HEK293T (cell line): ENCODE measurements around the gene NOL6.

Experiments
- CTCF ChIA-PET: fragments of 350-600 bp; formaldehyde crosslinking; extraction: SDS; loops from one replicate; lab custom pipeline; 2021; ENCODE audit warnings: antibody characterized with exemption, inconsistent platforms; lab: Yijun Ruan, JAX
- POLR2A ChIA-PET: fragments of 350-600 bp; formaldehyde crosslinking; extraction: SDS; loops from one replicate; lab custom pipeline; 2020; ENCODE audit warnings: antibody characterized with exemption, inconsistent platforms; lab: Yijun Ruan, JAX
- DNase-seq: peaks from one replicate; pipeline ENCODE4 v3.0.0; 2012; ENCODE audit warnings: mixed read lengths; ENCODE audit errors: extremely low spot score
- ARNT ChIP-seq: fragments of 450-650 bp; IDR thresholded peaks from 2 replicates; pipeline ENCODE4 v1.6.1; 2017; ENCODE audit warnings: mild to moderate bottlenecking
- BHLHE40 ChIP-seq: fragments of 450-650 bp; IDR thresholded peaks from 2 replicates; pipeline ENCODE4 v1.6.1; 2016; ENCODE audit warnings: mild to moderate bottlenecking, moderate library complexity, borderline replicate concordance
- CTBP1 ChIP-seq: fragments of 450-650 bp; IDR thresholded peaks from 2 replicates; pipeline ENCODE4 v1.6.1; 2016; ENCODE audit warnings: borderline replicate concordance
- ELF4 ChIP-seq: fragments of 450-650 bp; IDR thresholded peaks from 2 replicates; pipeline ENCODE4 v1.6.1; 2017; ENCODE audit warnings: antibody characterized with exemption
- FOXA1 ChIP-seq: fragments of 450-650 bp; IDR thresholded peaks from 2 replicates; pipeline ENCODE4 v1.6.1; 2016; ENCODE audit warnings: mild to moderate bottlenecking
- FOXK2 ChIP-seq: fragments of 450-650 bp; IDR thresholded peaks from 2 replicates; pipeline ENCODE4 v1.6.1; 2016; ENCODE audit warnings: mild to moderate bottlenecking
- FOXM1 ChIP-seq: fragments of 450-650 bp; IDR thresholded peaks from 2 replicates; pipeline ENCODE4 v1.6.1; 2017; ENCODE audit warnings: mild to moderate bottlenecking, borderline replicate concordance
- HDGF ChIP-seq: fragments of 450-650 bp; IDR thresholded peaks from 2 replicates; pipeline ENCODE4 v1.6.1; 2017; ENCODE audit warnings: antibody characterized with exemption, borderline replicate concordance
- L3MBTL2 ChIP-seq: fragments of 450-650 bp; conservative IDR thresholded peaks from 2 replicates; pipeline ENCODE4 v1.6.1; 2016; ENCODE audit warnings: mild to moderate bottlenecking
- LEF1 ChIP-seq: fragments of 450-650 bp; IDR thresholded peaks from 2 replicates; pipeline ENCODE4 v1.6.1; 2017; ENCODE audit warnings: mild to moderate bottlenecking, borderline replicate concordance
- NFRKB ChIP-seq: fragments of 450-650 bp; IDR thresholded peaks from 2 replicates; pipeline ENCODE4 v1.6.1; 2016; ENCODE audit warnings: mild to moderate bottlenecking, moderate library complexity
- SP1 ChIP-seq: fragments of 450-650 bp; IDR thresholded peaks from 2 replicates; pipeline ENCODE4 v1.6.1; 2017
- SUZ12 ChIP-seq: fragments of 450-650 bp; IDR thresholded peaks from 2 replicates; pipeline ENCODE4 v1.6.1; 2016; ENCODE audit warnings: mild to moderate bottlenecking
- TARDBP ChIP-seq: fragments of 450-650 bp; IDR thresholded peaks from 2 replicates; pipeline ENCODE4 v1.6.1; 2016
- ZNF384 ChIP-seq: fragments of 450-650 bp; IDR thresholded peaks from 2 replicates; pipeline ENCODE4 v1.6.1; 2016
- TF ChIP-seq, protein P1 (sequence below): fragments of 450-650 bp; IDR thresholded peaks from 2 replicates; pipeline ENCODE4 v1.6.1; 2016

The NOL6 gene

GRCh38 chr9:33475357-33475756 is 1.6 kb upstream of the NOL6 start:
- POLR2A ChIA-PET = no interaction called here
- CTCF ChIA-PET = no interaction called here
- no peak for DNase-seq
- no peak for TF ChIP-seq ZNF384
- TF ChIP-seq L3MBTL2 = no peak
- no peak for TF ChIP-seq NFRKB
- TF ChIP-seq, protein P1, sequence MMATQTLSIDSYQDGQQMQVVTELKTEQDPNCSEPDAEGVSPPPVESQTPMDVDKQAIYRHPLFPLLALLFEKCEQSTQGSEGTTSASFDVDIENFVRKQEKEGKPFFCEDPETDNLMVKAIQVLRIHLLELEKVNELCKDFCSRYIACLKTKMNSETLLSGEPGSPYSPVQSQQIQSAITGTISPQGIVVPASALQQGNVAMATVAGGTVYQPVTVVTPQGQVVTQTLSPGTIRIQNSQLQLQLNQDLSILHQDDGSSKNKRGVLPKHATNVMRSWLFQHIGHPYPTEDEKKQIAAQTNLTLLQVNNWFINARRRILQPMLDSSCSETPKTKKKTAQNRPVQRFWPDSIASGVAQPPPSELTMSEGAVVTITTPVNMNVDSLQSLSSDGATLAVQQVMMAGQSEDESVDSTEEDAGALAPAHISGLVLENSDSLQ = no peak
- TF ChIP-seq BHLHE40 = no peak
- TF ChIP-seq ELF4 = no peak
- no peak for TF ChIP-seq FOXM1
- no peak for TF ChIP-seq HDGF
- TF ChIP-seq FOXA1 = no peak
- TF ChIP-seq TARDBP = no peak
- TF ChIP-seq FOXK2 = no peak

- no peak for TF ChIP-seq ZNF384
- no peak for TF ChIP-seq L3MBTL2
- no peak for TF ChIP-seq HDGF
- TF ChIP-seq TARDBP = no peak
- no peak for TF ChIP-seq ELF4
- no peak for TF ChIP-seq LEF1
- TF ChIP-seq FOXM1 = no peak
- no peak for TF ChIP-seq ARNT
- TF ChIP-seq CTBP1 = no peak
- TF ChIP-seq NFRKB = no peak
- no peak for TF ChIP-seq FOXK2
- TF ChIP-seq, protein P1 = no peak
- TF ChIP-seq SUZ12 = no peak
- CTCF ChIA-PET = interaction anchor here (1.5 kb wide), 1 partner anchor 20 kb away, joined by 7 read pairs; no protein-coding TSS in a partner anchor
- DNase-seq = peak; percentile 10
- POLR2A ChIA-PET = interaction anchor here (1.0 to 1.8 kb wide), 6 partner anchors 9 to 51 kb away, joined by 3 to 9 read pairs (median 4); partner anchors contain the start of gene ANKRD18B
Measured at GRCh38 chr9:33472881-33473615, 676 bp downstream of the NOL6 start.

DNA sequence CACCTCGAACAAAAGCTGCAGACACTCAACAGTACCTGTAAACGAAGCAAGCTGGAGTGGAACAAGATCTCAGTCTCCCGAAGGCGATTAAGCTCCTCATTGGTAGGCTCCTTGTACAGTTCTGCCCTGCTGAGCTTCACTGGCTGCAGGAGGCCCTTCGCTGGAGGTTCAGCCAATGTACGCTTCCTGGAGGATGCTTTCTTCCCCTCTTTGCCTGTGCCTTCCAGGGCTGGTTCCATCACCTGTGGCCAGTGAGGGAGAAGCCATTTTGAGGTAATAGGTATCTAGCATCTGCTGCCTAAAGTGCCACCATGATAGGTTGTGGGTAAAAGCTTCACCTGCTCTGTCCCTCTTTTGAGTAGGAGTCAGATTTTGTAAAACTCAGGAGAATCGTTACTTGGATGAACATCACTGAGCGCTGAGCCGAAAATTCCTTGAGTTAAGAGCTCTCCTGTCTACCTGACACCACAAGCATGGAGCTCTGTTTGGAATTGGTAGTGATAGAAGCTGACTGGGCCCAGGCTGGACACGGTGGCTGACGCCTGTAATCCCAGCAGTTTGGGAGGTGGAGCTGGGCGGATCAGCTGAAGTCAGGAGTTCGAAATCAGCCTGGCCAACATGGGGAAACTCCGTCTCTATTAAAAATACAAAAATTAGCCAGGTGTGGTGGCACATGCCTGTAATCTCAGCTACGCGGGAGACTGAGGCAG is 1.4 kb downstream of the NOL6 start:
- ChIA-PET CTCF (interaction anchor here (0.5 kb wide), 1 partner anchor 187 kb away, joined by 3 read pairs; no protein-coding TSS in a partner anchor), POLR2A (interaction anchor here (1.4 kb wide), 1 partner anchor 52 kb away, joined by 4 read pairs; the partner anchor contains the start of gene ANKRD18B)
- TF ChIP-seq FOXK2 (no peak), NFRKB (no peak), CTBP1 (no peak), FOXA1 (no peak), SP1 (no peak), SUZ12 (no peak), FOXM1 (no peak), TARDBP (no peak), BHLHE40 (no peak), ELF4 (no peak)
- DNase-seq = no peak

- TF ChIP-seq LEF1 (no peak), FOXA1 (no peak), NFRKB (no peak), FOXK2 (no peak), BHLHE40 (no peak)
- CTCF ChIA-PET = no interaction called here
- DNase-seq = no peak
- POLR2A ChIA-PET = no interaction called here
Measured at GRCh38 chr9:33471361-33471760, 2.4 kb downstream of the NOL6 start.

DNA sequence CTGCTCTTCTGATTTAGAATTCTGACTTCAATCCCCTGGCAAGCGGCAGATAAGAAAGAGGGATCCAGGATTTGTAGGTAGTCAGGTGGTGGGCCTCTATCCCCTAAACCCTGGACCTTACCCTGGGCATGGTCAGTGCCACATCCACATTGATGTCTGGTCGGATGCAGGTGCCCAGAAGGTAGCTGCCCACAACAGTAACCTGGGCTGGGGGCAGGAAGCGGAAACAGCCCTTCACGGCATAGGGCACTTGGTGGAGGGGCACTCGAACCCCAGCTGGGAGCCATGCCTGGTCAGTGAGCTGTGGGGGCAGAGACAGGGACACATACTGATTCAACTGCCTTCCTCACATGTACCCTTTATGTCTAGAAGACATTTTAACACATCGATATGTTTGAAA is 3.8 kb downstream of the NOL6 start:
- no peak for DNase-seq
- TF ChIP-seq L3MBTL2 = no peak
- no peak for TF ChIP-seq HDGF
- TF ChIP-seq NFRKB = no peak
- TF ChIP-seq FOXA1 = no peak
- TF ChIP-seq CTBP1 = no peak
- TF ChIP-seq ZNF384 = no peak
- no peak for TF ChIP-seq SUZ12
- TF ChIP-seq ELF4 = no peak
- TF ChIP-seq LEF1 = no peak
- TF ChIP-seq FOXM1 = no peak
- no peak for TF ChIP-seq ARNT
- ChIA-PET POLR2A (no interaction called here), CTCF (no interaction called here)

DNA sequence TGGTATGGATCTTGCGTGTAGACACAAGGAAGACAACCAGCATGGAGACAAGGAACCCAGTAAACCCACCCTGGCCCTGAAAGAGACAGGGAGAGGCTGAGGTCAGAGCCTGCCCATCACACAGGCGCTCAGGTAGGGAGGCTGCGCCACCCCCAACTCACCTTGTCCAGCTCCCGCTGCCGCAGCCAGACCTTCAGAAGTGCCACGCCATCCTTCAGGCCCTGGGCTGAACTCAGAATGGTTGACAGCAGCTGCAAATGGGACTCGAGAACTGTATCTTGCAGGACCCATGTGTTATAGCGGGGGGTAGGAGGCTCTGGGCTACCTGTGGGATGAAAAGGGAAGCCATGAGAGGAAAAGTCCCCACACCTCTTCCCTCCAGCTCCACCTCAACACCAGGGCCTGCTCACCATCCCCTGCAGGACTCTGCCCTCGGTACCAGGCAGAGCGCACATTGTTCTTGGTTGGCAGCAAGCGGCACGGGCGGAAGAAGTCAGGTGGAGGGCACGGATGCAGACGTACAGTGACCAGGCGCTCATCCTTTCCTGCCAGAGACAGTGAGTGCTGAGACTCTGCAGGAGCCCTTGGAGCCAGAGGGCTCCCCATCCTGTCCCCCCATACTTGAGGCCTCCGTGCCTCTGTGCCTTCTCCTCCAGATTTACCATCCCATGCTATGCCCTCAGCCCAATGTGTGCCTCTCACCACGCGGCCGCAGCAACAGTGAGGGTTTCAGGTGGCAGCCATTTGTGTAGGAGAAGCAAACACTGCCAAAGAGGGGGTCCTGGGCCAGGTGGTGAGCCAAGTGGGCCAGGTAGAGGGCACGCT is 4.7 kb downstream of the NOL6 start:
- POLR2A ChIA-PET = no interaction called here
- CTCF ChIA-PET = no interaction called here
- DNase-seq = no peak
- TF ChIP-seq CTBP1 (no peak), ARNT (no peak), ELF4 (no peak), FOXK2 (no peak), SP1 (no peak), FOXM1 (no peak), TARDBP (no peak), HDGF (no peak), ZNF384 (no peak), SUZ12 (no peak), FOXA1 (no peak)
